ENCODE data around the gene ZNF19.

- no peak for TF ChIP-seq CTCF (IDR thresholded peaks at IDR 0.05)
- no peak for TF ChIP-seq ZFX (IDR thresholded peaks at IDR 0.05; ENCODE audit: borderline replicate concordance)
Observed at GRCh38 chr16:71515026-71515425, 25.9 kb upstream of the ZNF19 start.

Data from 22Rv1 (cell line).